Choroid plexus epithelial cell (primary cell): ENCODE measurements around the gene EXOC4.
"Not testable (repeated sequence)": the region's sequence is repeated elsewhere in the genome, so short reads cannot be mapped to it uniquely, and the experiment has no call there.

Experiments
- DNase-seq: peaks from one replicate; pipeline ENCODE4 v3.0.0-alpha.2; 2010; ENCODE audit warnings: low read depth
- H3K4me3 ChIP-seq: 2 replicates; pipeline ENCODE4 v1.5.1; 2011; ENCODE audit warnings: low read depth, mild to moderate bottlenecking, control low read depth, low read length, moderate library complexity
- TF ChIP-seq, protein P1 (sequence below): conservative IDR thresholded peaks from 2 replicates; pipeline ENCODE4 v1.5.1; 2011; ENCODE audit warnings: low read depth, mild to moderate bottlenecking, control low read depth, inconsistent platforms, low read length, moderate library complexity

Gene EXOC4

DNA sequence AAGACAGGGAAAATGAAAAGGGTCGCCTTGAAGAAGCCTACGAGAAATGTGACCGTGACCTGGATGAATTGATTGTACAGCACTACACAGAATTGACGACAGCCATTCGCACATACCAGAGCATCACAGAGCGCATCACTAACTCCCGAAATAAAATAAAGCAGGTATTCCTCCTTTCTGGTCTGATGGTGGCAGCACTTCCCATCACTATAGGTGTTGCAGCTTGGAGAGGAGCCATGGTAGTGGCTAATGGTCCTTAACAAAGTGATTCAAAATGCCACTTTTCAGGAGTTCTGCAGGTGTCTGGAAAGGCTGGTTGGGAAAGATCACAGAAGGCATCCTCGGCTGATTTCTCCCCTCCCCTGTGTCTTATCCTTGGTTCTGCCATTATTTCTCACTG lies 22.1 kb downstream of the EXOC4 start:
- TF ChIP-seq, protein P1, sequence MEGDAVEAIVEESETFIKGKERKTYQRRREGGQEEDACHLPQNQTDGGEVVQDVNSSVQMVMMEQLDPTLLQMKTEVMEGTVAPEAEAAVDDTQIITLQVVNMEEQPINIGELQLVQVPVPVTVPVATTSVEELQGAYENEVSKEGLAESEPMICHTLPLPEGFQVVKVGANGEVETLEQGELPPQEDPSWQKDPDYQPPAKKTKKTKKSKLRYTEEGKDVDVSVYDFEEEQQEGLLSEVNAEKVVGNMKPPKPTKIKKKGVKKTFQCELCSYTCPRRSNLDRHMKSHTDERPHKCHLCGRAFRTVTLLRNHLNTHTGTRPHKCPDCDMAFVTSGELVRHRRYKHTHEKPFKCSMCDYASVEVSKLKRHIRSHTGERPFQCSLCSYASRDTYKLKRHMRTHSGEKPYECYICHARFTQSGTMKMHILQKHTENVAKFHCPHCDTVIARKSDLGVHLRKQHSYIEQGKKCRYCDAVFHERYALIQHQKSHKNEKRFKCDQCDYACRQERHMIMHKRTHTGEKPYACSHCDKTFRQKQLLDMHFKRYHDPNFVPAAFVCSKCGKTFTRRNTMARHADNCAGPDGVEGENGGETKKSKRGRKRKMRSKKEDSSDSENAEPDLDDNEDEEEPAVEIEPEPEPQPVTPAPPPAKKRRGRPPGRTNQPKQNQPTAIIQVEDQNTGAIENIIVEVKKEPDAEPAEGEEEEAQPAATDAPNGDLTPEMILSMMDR: peak; percentile 22
- H3K4me3 ChIP-seq: no peak overlapping the region
- no peak for DNase-seq

GRCh38 chr7:133275446-133276095 lies 22.7 kb downstream of the EXOC4 start:
- TF ChIP-seq, protein P1: no peak
- peak; percentile 76 for DNase-seq
- H3K4me3 ChIP-seq: no peak overlapping the region

GRCh38 chr7:133278975-133279374 lies 26.1 kb downstream of the EXOC4 start:
- H3K4me3 ChIP-seq, DNase-seq: not testable (repeated sequence)

- TF ChIP-seq, protein P1: no peak
- DNase-seq: no peak
- H3K4me3 ChIP-seq: no peak overlapping the region
Observed at GRCh38 chr7:133282094-133282493, 29.2 kb downstream of the EXOC4 start.

- DNase-seq: no peak
- H3K4me3 ChIP-seq: no peak overlapping the region
- TF ChIP-seq, protein P1: no peak
Observed at GRCh38 chr7:133284092-133284491, 31.2 kb downstream of the EXOC4 start.

- TF ChIP-seq, protein P1: no peak
- DNase-seq: no peak
Observed at GRCh38 chr7:133288970-133289369, 36.1 kb downstream of the EXOC4 start.

GRCh38 chr7:133290041-133290440 lies 37.2 kb downstream of the EXOC4 start:
- no peak overlapping the region for H3K4me3 ChIP-seq
- TF ChIP-seq, protein P1: no peak
- DNase-seq: peak; percentile 41

More at GRCh38 chr7:133288970-133289369, 36.1 kb downstream of the EXOC4 start:
- H3K4me3 ChIP-seq: no peak overlapping the region
